ENCODE data around the gene AKT1S1.

AKT1S1 gene

GRCh38 chr19:49907745-49908446, 30.7 kb upstream of the AKT1S1 start:
- no peak for DNase-seq (ENCODE audit: low spot score)

- DNase-seq (ENCODE audit: low spot score): peak; percentile 58
Measured at GRCh38 chr19:49906879-49907564, 29.9 kb upstream of the AKT1S1 start.

GRCh38 chr19:49904136-49904535, 27.0 kb upstream of the AKT1S1 start:
- DNase-seq (ENCODE audit: low spot score): no peak

GRCh38 chr19:49896863-49897621, 19.9 kb upstream of the AKT1S1 start, which contains the start of gene IL4I1:
TSS of gene IL4I1 (minus strand) at chr19:49896887. CDS start at chr19:49896160, 727 bp downstream.
- peak; percentile 48 for DNase-seq (ENCODE audit: low spot score)

- DNase-seq (ENCODE audit: low spot score): no peak
Measured at GRCh38 chr19:49895566-49896297, 18.6 kb upstream of the AKT1S1 start.

- DNase-seq (ENCODE audit: low spot score): no peak
Measured at GRCh38 chr19:49894879-49895565, 17.9 kb upstream of the AKT1S1 start.

- no peak for DNase-seq (ENCODE audit: low spot score)
Measured at GRCh38 chr19:49894011-49894664, 17.0 kb upstream of the AKT1S1 start.

- no peak for DNase-seq (ENCODE audit: low spot score)
Measured at GRCh38 chr19:49892716-49893115, 15.6 kb upstream of the AKT1S1 start.

- no peak for DNase-seq (ENCODE audit: low spot score)
Measured at GRCh38 chr19:49891393-49891792, 14.2 kb upstream of the AKT1S1 start.

GRCh38 chr19:49890349-49891311, 13.5 kb upstream of the AKT1S1 start:
- no peak for DNase-seq (ENCODE audit: low spot score)

GRCh38 chr19:49889687-49890348, 12.7 kb upstream of the AKT1S1 start:
- DNase-seq (ENCODE audit: low spot score): peak; percentile 72

GRCh38 chr19:49889038-49889686, 12.0 kb upstream of the AKT1S1 start:
- DNase-seq (ENCODE audit: low spot score): no peak

GRCh38 chr19:49888510-49888824, 11.3 kb upstream of the AKT1S1 start:
- no peak for DNase-seq (ENCODE audit: low spot score)

GRCh38 chr19:49887665-49888509, 10.7 kb upstream of the AKT1S1 start:
- no peak for DNase-seq (ENCODE audit: low spot score)

- DNase-seq (ENCODE audit: low spot score): no peak
Measured at GRCh38 chr19:49887037-49887664, 10.0 kb upstream of the AKT1S1 start.

- no peak for DNase-seq (ENCODE audit: low spot score)
Measured at GRCh38 chr19:49884760-49885159, 7.6 kb upstream of the AKT1S1 start.

GRCh38 chr19:49884109-49884508, 7.0 kb upstream of the AKT1S1 start:
- DNase-seq (ENCODE audit: low spot score): no peak
